MM.1S (cell line): ENCODE results near the gene PERM1.

ENCODE experiments used
- EZH2 ChIP-seq: fragments of 300-600 bp; sonication (generic); optimal IDR thresholded peaks from 2 replicates; pipeline ENCODE3; 2017; ENCODE audit warnings: low read depth, mild to moderate bottlenecking, antibody characterized with exemption, low read length, mixed read lengths
- EZH2phosphoT487 ChIP-seq: fragments of 300-600 bp; sonication (generic); IDR thresholded peaks from 2 replicates; pipeline ENCODE4 v1.6.1; 2018; ENCODE audit warnings: antibody characterized with exemption, low read length
- TF ChIP-seq, protein P1 (sequence below): fragments of 300-600 bp; sonication (generic); IDR thresholded peaks from 2 replicates; pipeline ENCODE4 v1.5.1; 2016; ENCODE audit warnings: antibody characterized with exemption, low read length, mixed read lengths

- TF ChIP-seq, protein P1, sequence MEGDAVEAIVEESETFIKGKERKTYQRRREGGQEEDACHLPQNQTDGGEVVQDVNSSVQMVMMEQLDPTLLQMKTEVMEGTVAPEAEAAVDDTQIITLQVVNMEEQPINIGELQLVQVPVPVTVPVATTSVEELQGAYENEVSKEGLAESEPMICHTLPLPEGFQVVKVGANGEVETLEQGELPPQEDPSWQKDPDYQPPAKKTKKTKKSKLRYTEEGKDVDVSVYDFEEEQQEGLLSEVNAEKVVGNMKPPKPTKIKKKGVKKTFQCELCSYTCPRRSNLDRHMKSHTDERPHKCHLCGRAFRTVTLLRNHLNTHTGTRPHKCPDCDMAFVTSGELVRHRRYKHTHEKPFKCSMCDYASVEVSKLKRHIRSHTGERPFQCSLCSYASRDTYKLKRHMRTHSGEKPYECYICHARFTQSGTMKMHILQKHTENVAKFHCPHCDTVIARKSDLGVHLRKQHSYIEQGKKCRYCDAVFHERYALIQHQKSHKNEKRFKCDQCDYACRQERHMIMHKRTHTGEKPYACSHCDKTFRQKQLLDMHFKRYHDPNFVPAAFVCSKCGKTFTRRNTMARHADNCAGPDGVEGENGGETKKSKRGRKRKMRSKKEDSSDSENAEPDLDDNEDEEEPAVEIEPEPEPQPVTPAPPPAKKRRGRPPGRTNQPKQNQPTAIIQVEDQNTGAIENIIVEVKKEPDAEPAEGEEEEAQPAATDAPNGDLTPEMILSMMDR: no peak
- TF ChIP-seq EZH2 (no peak), EZH2phosphoT487 (no peak)
These were observed 14.1 kb upstream of the PERM1 start for GRCh38 chr1:995665-996633.
